Colon (tissue), 2 donors: Measurements from ENCODE around the gene BFSP1.

Experiments
- FAIRE-seq: peaks from 2 replicates; lab custom pipeline; 2012; peaks lifted over from hg19 to GRCh38; lab: Jason Lieb, UNC
- donor health status: control.
- donor health status: control.

The BFSP1 gene

GRCh38 chr20:17461941-17462340, 69.2 kb downstream of the BFSP1 start:
- no peak for FAIRE-seq

GRCh38 chr20:17460119-17460518, 71.1 kb downstream of the BFSP1 start:
- FAIRE-seq, result no peak

GRCh38 chr20:17457588-17458190, 73.5 kb downstream of the BFSP1 start:
- no peak for FAIRE-seq

GRCh38 chr20:17457079-17457478, 74.1 kb downstream of the BFSP1 start:
- no peak for FAIRE-seq

- no peak for FAIRE-seq
Observed at GRCh38 chr20:17456279-17456678, 74.9 kb downstream of the BFSP1 start.

- no peak for FAIRE-seq
Observed at GRCh38 chr20:17453592-17453991, 77.6 kb downstream of the BFSP1 start.

GRCh38 chr20:17452441-17452840, 78.7 kb downstream of the BFSP1 start:
- no peak for FAIRE-seq

GRCh38 chr20:17449031-17449430, 82.1 kb downstream of the BFSP1 start:
- FAIRE-seq, result no peak

- no peak for FAIRE-seq
Observed at GRCh38 chr20:17448071-17448470, 83.1 kb downstream of the BFSP1 start.

- FAIRE-seq, result no peak
Observed at GRCh38 chr20:17446171-17446570, 85.0 kb downstream of the BFSP1 start.

GRCh38 chr20:17445543-17445942, 85.6 kb downstream of the BFSP1 start:
- no peak for FAIRE-seq

- FAIRE-seq, result no peak
Observed at GRCh38 chr20:17444091-17444490, 87.1 kb downstream of the BFSP1 start.
